Peyer's patch (tissue), 4 donors: ENCODE data around the gene FXYD7.

Experiments used
- CTCF ChIP-seq, 6 experiments: fragments of 450-650 bp in 4 of 6; fragments of 200-600 bp in 2 of 6; sonication (generic) in 1 of 6; IDR thresholded peaks; one replicate each; pipeline ENCODE4 v1.5.1; 2017 to 2019; ENCODE audit warnings: antibody characterized with exemption in 6 of 6, mild to moderate bottlenecking in 3 of 6, moderate library complexity in 1 of 6
- POLR2A ChIP-seq, 2 donors: fragments of 450-650 bp; IDR thresholded peaks; one replicate each; pipeline ENCODE4 v1.5.1; 2017; ENCODE audit warnings: antibody characterized with exemption in 2 of 2, mild to moderate bottlenecking in 2 of 2, moderate library complexity in 2 of 2

GRCh38 chr19:35115177-35115951 lies 27.7 kb upstream of the FXYD7 start, which contains the start of gene FXYD3:
- TF ChIP-seq CTCF (IDR thresholded peaks at IDR 0.05) = no peak
- peak; percentile 87 to 92 for TF ChIP-seq POLR2A (IDR thresholded peaks at IDR 0.05)
